ENCODE measurements around the gene LILRB3.
"Not testable (repeated sequence)": the region's sequence is repeated elsewhere in the genome, so short reads cannot be mapped to it uniquely, and the experiment has no call there.

LILRB3 gene

DNA sequence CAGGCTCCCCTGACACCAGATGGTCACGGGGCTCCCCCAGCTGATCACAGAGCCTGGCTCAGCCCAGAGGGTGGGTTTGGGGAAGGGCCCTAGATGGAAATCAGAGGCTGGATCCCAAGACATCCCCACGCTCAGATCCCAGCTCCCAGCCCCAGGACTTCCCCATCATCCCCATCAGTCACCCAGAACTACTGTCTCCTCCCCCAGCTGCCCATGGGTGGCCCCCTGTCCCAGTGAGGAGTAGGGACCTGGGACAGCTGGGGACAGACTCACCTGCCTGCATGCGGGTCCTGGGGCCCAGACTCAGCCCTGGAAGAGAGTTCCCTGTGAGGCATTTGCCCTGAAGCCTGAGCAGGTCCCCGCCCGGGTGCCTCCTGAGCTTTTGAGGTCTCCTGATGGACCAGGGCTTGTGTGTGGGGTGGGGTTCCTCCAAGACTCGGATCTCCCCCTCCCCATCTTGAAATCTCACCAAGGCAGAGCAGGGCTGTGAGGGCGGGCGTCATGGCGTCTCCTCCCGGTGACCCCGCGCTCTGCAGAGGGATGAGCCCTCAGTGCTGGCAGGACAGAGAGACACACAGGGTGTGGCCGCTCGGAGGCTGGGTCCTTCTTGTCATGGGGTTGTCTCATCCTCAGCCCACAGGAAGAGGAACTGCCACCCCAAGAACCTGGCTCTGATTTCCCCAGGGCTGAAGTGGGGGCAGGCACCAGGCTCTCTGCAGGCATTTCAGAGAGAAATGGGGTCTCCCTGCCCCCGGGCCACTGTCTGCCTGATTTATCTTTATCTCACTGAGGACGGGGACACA lies at the start of gene LILRB3:
TSS of gene LILRB3 (minus strand) at position 534 of the 803 bp plus-strand sequence. CDS start at position 503, 31 bp downstream.
- DNase-seq (ENCODE audit: low spot score): not testable (repeated sequence)

DNA sequence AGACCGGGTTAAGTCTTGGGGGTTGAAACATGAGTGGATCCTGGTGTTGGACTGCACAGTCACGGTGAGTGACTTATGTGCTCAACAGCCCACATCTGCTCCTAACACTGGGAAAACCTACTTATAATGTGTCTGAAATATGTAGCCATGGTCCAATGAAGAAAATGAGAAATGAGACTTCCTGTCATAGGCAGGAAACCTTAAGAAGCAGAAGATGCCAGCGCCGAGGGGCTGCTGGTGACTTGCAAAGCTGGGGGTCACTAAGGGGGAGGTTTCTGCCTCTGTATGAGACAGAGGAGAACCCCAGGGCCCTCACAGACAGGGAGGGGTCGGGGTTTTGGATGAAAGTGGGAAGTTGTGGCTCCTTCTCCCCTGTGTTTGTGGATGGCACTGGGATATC lies 49.4 kb upstream of the LILRB3 start:
- DNase-seq (ENCODE audit: low spot score): not testable (repeated sequence)

DNA sequence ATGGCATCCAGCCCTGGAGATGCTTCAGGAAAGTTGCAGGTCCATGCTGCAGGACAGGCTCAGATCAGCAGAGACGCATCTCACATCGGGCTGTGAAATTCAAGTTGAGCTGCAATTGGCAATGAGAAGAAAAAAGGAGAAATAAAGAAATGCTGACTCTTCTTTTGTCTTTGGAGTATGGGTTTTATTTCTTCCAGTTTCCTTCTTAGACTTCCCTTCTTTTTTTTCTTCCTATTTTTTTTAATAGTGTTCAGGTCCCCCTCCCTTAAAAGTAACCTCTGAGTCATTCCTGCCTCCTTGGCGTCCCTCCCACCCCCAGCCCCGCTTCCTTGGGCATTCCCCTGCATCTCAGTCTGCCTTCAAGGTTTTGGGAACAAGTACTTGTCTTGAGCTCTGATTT lies 48.8 kb upstream of the LILRB3 start:
- not testable (repeated sequence) for DNase-seq (ENCODE audit: low spot score)

DNA sequence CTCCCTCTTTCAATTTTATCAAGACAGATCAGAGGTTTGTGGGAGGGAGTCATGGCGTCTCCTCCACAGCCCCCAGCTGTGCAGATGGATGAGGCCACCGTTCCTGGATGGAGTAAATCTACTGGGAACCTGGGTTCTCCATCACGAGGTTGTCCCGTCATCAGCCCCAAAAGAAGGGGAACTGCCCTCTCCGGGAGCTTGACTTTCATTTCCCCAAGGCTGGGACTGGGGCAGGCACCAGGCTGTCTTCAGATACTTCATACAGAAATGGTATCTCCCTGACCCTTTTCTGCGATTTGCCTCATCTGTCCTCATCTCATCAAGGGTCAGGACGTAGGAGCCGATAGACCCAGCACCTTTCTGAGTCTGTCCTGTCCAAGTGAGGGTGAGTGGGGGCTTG lies 48.3 kb upstream of the LILRB3 start:
- peak; percentile 26 for DNase-seq (ENCODE audit: low spot score)

DNA sequence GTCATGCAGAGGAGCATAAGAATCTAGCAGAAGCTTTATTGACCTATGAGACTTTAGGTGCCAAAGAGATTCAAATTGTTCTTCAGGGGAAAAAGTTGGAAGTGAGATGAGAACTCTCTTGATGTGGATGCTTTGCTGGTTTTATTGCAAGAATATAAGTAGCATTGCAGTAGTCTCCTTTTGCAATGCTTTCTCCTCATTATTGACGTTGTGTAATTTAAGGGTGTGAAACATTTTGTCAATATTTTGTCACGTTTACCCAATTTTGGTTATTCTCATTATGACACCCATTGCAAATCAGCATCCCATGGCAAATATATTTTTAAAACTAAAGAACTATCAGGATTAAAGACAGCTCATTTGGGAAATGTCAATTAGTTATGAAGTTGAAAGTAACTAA lies 46.1 kb upstream of the LILRB3 start:
- no peak for DNase-seq (ENCODE audit: low spot score)

DNA sequence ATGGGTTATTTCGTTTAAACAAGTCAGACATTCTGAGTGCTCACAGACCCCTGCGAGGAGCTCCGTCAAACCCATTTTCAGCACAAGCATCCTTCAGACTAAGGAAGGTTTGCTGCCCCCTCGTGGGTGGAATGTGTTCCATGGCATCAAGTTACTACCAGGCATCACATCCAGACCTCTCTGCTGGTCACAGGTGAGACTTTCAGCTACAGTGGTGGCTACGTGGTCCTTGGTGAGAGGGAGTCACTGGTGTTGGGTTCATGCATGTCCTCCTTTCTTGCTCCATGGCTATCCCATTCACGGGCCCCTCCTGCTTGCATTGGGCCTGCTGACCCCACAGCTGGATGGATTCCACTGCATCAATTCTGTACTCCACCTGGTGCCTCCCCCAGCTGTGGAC lies 43.3 kb upstream of the LILRB3 start:
- no peak for DNase-seq (ENCODE audit: low spot score)

DNA sequence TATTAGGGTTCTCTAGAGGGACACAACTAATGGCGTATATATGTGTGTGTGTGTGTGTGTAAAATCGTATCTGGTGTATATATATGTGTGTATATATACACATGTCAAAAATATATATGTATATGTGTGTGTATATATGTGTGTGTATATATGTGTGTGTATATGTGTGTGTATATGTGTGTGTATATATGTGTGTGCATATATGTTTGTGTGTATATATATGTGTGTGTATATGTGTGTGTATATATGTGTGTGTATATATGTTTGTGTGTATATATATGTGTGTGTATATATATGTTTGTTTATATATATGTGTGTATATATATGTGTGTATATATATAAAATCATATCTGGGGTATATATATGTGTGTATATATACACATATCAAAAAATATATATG lies 39.7 kb upstream of the LILRB3 start:
- DNase-seq (ENCODE audit: low spot score): no peak

DNA sequence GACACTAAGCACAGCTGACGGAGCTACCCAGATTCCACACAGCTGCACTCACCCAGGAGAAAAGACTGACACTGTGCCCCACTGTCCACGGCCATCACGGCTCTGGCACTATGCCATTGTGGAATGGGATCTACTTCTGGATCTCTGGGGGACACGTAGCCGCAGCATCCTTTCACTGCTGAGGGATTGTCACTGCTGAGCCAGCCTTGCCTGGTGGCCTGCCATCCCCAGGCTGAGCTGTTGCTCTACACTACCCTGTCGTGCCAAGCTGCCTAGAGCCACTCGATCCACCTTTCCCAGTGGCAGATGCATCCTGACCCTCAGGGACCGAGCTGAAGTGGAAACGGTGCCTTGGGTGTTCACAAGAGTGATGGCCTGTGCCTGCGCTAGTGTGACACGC lies 39.3 kb upstream of the LILRB3 start:
- no peak for DNase-seq (ENCODE audit: low spot score)

DNA sequence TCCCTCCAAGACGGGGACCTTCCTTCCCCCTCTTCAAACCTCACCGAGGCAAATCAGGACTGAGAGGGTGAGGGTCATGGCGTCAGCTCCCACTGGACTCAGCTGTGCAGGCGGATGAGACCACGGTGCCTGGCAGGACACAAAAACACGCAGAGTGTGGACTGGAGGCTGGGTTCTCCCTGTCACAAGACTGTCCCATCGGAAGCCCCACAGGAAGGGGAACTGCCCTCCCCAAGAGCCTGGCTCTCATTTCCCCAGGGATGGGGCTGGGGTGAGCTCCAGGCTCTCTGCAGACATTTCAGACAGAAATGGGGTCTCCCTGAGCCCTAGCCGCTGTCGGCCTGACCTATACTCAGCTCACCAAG lies 34.3 kb upstream of the LILRB3 start, which contains the start of gene LILRB5:
TSS of gene LILRB5 (minus strand) at position 158 of the 365 bp plus-strand sequence. CDS start at position 78, 80 bp downstream.
- DNase-seq (ENCODE audit: low spot score): no peak

DNA sequence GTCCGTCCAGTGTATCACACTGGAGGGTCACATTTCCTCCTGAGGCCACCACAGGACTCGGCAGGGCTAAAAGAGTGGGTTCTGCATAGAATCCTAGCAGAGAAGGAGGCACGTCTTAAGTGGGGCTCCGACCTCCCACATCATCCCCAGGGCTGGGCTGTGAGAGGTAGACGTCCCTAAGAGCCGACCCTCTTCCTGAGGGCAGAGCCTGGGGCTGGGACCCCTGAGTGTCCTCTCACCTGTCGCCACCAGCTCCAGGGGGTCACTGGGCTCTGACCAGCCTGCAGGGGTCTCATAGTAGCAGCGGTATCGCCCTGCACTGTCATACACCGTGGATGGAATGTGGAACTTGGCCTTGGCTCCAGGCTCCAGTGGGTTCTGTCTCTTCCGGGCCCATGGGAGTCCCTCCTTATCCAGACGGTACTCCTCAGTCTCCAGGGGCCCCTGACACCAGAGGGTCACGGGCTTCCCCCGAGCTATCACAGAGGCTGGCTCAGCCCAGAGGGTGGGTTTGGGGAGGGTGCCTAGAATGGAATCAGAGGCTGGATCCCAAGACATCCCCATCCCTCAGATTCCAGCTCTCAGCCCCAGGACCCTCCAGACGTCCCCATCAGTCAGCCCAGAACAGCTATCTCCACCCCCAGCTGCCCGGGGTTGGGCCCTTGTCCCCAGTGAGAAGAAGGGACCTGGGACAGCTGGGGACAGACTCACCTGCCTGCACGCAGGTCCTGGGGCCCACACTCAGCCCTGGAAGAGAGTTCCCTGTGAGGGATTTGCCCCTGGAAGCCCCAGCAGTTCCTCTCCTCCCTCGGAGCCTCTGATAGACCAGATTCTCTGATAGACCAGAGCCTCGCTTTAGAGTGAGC lies 33.7 kb upstream of the LILRB3 start:
- no peak for DNase-seq (ENCODE audit: low spot score)

DNA sequence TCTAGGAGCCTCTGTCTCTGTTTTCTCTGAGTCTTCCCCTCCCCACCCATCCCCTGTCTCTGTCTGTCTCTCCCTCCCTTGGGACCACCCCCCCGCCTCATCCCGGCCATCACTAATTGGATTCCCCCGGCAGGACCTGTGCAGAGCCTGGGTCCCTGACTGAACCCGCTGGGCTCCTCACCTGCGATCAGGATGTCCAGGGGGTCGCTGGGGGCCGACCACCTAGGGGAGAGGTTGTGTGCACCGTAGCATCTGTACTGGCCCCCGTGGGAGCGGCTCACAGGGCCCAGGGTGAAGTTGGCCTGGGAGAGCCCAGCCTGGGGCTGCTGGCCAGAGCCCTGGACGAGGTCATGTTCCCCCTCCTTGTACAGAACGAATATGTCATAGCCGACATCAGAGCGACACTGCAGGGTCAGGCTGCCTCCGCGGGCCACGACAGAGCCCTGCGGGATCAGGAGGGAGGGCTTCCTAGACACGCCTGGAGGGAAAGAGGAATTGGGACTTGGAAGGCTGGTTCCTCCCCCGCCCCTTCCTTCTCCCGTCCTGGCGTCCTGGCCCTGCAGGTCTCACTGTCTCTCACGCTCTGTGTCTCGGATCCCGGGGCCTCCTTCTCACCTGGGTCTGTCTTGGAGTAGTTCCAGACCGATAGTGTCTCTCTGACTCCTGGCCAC lies 32.4 kb upstream of the LILRB3 start:
- DNase-seq (ENCODE audit: low spot score): no peak

DNA sequence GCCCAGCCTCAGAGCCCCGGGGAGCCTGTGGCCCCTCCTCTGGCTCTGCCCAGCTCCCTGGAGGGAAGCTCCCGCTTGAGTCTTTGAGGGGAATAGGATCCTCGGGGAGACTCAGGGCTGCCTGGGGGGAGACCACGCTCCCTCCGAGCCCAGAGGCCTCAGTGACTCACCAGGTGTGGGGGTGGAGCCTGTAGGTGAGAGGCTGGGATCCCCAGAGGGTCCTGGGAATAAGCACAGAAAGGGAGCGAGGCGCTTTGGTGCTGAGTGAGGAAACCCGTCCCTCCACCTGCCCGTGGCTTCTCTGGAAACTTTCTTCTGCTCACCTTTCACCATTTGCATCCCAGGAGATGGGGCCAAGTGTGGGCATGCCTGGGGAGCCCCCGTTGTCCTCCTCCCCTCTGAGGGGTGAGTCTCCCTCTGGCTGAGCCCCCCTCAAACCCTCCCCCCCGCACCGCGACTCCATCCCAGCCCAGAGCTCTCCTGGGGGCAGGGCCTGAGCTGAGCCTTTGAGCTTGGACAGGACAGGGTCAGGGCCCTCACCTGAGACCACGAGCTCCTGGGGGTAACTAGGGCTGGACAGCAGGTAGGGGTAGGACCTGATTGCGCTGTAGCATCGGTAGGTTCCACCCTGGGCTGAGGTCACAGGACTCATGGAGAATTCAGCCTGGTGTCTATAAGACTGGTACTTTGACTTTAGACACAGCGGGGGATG lies 31.5 kb upstream of the LILRB3 start:
- no peak for DNase-seq (ENCODE audit: low spot score)

DNA sequence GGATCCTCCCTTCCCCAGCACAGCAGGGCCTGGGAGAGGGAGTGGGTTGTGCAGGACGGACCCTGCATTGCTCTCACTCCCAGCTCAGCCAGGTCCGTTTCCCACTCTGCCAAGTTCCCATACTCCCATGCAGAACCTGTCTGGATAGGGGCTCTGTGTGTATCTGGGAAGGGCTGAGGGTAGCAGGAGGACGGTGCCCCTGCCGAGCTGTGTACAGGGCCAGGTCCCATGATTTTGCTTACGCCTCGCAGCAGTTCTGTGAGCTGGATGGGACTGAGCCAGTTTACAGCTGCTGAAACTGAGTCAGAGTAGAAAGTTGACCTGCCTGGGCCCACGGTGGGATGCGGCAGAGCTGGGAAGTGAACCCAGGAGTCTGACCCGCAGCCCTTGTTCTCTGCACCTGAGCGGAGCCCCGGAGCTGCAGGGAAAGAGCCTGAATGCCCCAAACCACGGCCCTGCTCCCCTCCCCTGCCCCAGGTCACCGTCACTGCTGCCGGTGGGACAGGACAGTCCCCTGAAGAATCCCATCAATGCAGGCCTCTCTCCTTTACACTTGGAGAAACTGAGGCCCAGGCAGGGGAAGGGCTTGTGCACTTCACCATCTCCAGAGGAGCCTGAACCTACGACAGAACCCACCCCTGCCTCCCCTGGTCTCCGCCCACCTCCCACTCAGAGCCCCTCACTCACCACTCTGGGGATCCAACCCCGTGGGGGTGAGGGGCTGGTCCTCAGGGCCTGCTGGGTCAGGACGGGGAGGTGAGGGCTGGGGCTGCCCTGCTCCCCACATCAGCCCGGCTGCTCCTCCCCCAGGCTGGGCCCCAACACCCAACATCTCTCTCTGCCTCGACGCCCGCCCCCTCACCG lies 30.8 kb upstream of the LILRB3 start:
- DNase-seq (ENCODE audit: low spot score): no peak

DNA sequence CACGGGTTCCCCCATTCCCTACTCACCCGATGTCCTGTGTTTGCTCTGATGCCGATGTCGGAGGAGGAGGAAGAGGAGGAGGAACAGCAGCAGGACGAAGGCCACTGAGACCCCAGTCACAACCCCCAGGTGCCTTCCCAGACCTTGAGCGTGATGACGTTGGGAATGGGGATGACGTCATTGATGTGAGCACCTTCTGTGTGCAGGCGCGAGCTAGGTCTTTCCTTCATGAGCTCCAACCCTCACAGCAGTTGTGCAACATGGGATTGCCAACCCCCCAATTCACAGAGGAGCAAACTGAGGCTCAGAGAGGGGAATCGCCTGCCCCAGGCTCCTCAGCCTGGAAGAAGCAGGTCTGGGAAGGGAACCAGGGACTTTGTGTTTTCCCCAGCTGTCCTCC lies 30.0 kb upstream of the LILRB3 start:
- no peak for DNase-seq (ENCODE audit: low spot score)

DNA sequence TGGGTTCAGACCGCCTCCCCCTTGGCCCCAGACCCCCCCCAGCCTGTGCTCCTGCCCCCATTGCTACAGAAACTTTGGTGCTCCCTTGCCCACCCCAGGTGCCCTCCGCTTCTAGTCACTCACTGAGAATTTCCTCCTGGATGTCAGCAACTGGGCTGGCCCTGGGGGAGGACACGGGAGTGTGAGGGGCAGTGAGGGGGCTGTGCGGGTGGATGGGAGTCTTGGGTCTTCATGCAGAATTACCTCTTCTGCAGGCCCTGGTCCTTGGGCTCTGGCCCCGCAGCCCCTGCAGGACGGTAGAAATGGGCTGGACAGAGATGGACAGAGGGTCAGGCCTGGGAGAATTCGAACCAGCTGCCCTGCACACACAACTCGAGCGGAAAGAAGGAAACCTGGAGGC lies 29.4 kb upstream of the LILRB3 start:
- no peak for DNase-seq (ENCODE audit: low spot score)

DNA sequence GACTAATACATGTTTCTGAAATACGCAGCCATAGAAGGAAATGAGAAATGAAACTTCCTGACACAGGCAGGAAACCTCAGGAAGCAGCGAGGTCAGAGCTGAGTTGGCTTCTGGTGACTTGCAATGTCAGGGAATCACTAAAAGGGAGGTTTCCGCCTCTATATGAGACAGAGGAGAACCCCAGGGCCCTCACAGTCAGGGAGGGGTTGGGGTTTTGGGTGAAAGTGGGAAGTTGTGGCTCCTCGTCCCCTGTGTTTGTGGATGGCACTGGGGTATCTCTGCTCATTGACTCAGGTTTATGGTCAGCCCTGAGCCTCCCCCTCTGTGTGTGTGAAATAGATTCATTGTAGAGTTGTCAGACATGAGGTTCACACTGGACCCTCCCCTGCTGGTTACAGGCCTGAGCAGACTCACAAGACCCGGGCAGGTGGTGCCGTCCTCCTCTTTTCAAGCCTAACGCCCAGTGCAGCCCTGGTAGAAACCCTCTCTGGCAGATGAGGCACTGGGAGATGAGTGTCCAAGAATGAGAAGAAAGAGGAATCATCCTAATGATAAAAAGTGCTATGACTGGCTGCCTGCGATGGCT lies 25.3 kb upstream of the LILRB3 start:
- peak; percentile 34 for DNase-seq (ENCODE audit: low spot score)

DNA sequence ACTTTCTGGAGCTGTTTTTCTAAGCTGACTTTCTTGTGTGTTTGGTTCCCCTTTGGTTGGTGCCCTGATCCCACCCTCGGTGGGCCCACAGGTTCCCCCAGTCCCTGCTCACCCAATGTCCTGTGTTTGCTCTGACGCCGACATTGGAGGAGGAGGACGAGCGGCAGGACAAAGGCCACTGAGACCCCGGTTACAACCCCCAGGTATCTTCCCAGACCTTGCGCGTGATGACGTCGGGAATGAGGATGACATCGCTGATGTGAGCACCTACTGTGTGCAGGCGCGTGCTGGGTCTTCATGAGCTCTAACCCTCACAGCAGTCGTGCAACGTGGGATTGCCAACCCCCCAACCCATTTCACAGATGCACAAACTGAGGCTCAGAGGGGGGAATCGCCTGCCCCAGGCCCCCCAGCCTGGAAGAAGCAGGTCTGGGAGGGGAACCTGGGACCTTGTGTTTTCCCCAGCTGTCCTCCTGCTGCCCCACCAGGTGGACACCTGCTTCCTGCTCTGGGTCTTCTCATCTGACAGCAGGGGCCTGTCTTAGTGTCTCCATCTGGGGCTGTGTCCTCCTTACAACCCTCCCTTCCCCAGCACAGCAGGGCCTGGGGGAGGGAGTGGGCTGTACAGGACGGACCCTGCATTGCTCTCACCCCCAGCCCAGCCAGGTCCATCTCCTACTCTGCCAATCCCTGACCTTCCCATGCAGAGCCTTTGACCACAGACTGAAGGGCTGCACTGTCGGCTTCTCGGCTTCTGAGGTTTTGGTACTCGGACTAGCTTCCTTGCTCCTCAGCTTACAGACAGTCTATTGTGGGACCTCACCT lies 24.5 kb upstream of the LILRB3 start:
- DNase-seq (ENCODE audit: low spot score): no peak

DNA sequence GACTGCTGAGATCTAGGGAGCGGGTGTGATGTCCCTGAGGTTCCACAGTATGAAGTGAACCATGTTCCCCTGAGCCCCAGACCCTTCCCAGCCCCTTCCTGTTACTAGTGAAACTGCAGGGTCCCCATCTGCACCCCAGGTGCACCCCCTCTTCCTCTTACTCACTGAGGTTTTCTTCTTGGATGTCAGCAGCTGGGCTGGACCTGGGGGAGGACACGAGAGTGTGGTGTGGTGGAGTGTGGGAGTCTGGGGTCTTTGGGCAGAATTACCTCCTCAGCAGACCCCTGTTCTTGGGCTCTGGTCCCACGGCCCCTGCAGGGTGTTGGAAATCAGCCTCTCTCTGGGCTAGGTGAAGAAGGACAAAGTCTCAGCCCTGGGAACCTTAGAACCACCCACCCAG lies 23.1 kb upstream of the LILRB3 start:
- DNase-seq (ENCODE audit: low spot score): no peak

DNA sequence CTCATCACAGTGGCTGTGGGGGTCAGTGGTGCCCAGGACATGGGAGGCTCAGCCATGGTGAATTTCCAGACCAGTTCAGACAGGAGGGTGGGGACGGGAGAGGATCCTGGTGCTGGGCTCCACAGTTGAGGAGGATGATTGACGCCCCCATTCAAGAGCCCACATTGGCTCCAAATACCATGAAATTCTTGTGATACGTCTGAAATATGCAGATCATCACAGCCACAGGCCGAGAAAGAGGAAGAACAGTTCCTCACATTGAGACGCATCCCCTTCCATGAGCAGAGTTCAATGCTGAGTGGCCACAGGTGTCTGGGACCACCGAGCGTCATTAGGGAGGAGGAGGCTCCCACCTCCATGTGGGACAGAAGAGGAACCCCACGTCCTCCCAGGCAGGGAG lies 21.0 kb upstream of the LILRB3 start:
- DNase-seq (ENCODE audit: low spot score): not testable (repeated sequence)

DNA sequence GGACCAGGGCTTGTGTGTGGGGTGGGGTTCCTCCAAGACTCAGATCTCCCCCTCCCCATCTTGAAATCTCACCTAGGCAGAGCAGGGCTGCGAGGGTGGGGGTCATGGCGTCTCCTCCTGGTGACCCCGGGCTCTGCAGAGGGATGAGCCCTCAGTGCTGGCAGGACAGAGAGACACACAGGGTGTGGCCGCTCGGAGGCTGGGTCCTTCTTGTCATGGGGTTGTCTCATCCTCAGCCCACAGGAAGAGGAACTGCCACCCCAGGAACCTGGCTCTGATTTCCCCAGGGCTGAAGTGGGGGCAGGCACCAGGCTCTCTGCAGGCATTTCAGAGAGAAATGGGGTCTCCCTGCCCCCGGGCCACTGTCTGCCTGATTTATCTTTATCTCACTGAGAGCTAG lies 19.8 kb upstream of the LILRB3 start, which contains the start of gene LILRA6:
TSS of gene LILRA6 (minus strand) at position 145 of the 400 bp plus-strand sequence.
- DNase-seq (ENCODE audit: low spot score): not testable (repeated sequence)

All from putamen (tissue), 1 donor.